Glutamatergic neuron (in vitro differentiated cells): Measurements from ENCODE around the gene ZBTB16. TPM values are rescaled to one million over a fixed set of nuclear protein-coding genes. Genes with fewer than 3 reads are reported as not detected.

Experiments
- DNase-seq: peaks from one replicate; pipeline ENCODE4 v3.0.0; 2022
- H3K27ac Mint-ChIP-seq: one replicate; pipeline ENCODE4 v1.8.0; 2020; ENCODE audit warnings: mild to moderate bottlenecking, mixed read lengths, inconsistent platforms; ENCODE audit not compliant: unreplicated experiment
- H3K27me3 Mint-ChIP-seq: one replicate; pipeline ENCODE4 v1.8.0; 2020; ENCODE audit warnings: mild to moderate bottlenecking, moderate library complexity, mixed read lengths, inconsistent platforms; ENCODE audit not compliant: unreplicated experiment
- H3K36me3 Mint-ChIP-seq: one replicate; pipeline ENCODE4 v1.8.0; 2020; ENCODE audit warnings: mild to moderate bottlenecking, mixed read lengths, inconsistent platforms; ENCODE audit not compliant: unreplicated experiment
- H3K4me1 Mint-ChIP-seq: one replicate; pipeline ENCODE4 v1.8.0; 2020; ENCODE audit warnings: mild to moderate bottlenecking, low read depth, mixed read lengths, inconsistent platforms; ENCODE audit not compliant: unreplicated experiment
- H3K4me3 Mint-ChIP-seq: one replicate; pipeline ENCODE4 v1.8.0; 2020; ENCODE audit warnings: mild to moderate bottlenecking, mixed read lengths, inconsistent platforms; ENCODE audit not compliant: unreplicated experiment
- H3K9me3 Mint-ChIP-seq: one replicate; pipeline ENCODE4 v1.8.0; 2020; ENCODE audit warnings: mild to moderate bottlenecking, moderate library complexity, mixed read lengths, inconsistent platforms; ENCODE audit not compliant: unreplicated experiment
- total RNA-seq: library from RNA; stranded (reverse); fragmentation: NEBNext Ultra II Directional; extraction: Animal tissue kit (Norgen Biotek cat#: 25700); gene quantifications from one replicate; pipeline ENCODE4 v1.2.1, GENCODE V29; 2021; ENCODE audit not compliant: unreplicated experiment
- TF ChIP-seq, protein P1 (sequence below): fragments of 200-600 bp; sonication (generic); IDR thresholded peaks from one replicate; pipeline ENCODE4 v1.5.0; 2021; ENCODE audit not compliant: partially characterized antibody, unreplicated experiment

ZBTB16 gene
- total RNA-seq, 1 donor from 2014 or later: 9.0 TPM

DNA sequence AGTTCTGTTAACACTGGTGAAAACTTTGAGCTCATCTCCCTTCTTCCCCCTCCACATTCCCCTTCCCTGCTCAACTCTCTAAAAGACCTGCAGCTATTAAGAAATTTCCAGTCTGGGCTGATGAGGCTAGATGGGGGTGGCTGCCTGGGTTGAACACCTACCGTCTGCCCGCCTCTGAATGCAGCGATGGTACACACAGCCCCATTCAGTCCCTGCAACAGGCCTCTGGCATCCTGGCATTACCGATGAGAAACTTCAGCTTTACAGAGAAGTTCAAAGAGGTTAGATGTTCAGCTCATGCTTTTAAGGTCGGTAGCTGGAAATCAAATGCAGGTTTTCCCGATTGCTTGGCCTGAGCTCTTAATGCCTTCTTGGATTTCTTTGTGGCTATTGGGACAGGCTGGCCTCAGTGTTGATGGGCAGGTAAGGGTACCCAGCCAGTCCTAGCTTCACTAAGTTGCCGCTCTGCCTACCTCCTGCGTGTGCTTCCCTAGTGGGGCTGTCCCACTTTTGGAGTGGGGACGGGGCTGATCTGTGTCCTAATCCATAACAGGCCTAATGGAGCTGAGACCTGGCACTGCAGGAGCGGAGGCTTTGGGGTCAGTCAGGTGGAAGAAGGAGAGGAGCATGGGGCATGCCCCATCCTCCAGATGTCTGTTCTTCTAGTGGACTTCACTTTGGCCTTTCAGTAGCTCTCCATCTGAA lies 49.1 kb downstream of the ZBTB16 start:
- DNase-seq: no peak
- H3K9me3 Mint-ChIP-seq: peaks cover 1% of the 10 kb centered on the region
- no peak overlapping the region for H3K4me3 Mint-ChIP-seq
- H3K27ac Mint-ChIP-seq: no peak overlapping the region
- no peaks in the 10 kb centered on the region for H3K27me3 Mint-ChIP-seq
- TF ChIP-seq, protein P1, sequence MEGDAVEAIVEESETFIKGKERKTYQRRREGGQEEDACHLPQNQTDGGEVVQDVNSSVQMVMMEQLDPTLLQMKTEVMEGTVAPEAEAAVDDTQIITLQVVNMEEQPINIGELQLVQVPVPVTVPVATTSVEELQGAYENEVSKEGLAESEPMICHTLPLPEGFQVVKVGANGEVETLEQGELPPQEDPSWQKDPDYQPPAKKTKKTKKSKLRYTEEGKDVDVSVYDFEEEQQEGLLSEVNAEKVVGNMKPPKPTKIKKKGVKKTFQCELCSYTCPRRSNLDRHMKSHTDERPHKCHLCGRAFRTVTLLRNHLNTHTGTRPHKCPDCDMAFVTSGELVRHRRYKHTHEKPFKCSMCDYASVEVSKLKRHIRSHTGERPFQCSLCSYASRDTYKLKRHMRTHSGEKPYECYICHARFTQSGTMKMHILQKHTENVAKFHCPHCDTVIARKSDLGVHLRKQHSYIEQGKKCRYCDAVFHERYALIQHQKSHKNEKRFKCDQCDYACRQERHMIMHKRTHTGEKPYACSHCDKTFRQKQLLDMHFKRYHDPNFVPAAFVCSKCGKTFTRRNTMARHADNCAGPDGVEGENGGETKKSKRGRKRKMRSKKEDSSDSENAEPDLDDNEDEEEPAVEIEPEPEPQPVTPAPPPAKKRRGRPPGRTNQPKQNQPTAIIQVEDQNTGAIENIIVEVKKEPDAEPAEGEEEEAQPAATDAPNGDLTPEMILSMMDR: no peak
- no peaks in the 10 kb centered on the region for H3K36me3 Mint-ChIP-seq
- peaks cover 22% of the 10 kb centered on the region for H3K4me1 Mint-ChIP-seq

DNA sequence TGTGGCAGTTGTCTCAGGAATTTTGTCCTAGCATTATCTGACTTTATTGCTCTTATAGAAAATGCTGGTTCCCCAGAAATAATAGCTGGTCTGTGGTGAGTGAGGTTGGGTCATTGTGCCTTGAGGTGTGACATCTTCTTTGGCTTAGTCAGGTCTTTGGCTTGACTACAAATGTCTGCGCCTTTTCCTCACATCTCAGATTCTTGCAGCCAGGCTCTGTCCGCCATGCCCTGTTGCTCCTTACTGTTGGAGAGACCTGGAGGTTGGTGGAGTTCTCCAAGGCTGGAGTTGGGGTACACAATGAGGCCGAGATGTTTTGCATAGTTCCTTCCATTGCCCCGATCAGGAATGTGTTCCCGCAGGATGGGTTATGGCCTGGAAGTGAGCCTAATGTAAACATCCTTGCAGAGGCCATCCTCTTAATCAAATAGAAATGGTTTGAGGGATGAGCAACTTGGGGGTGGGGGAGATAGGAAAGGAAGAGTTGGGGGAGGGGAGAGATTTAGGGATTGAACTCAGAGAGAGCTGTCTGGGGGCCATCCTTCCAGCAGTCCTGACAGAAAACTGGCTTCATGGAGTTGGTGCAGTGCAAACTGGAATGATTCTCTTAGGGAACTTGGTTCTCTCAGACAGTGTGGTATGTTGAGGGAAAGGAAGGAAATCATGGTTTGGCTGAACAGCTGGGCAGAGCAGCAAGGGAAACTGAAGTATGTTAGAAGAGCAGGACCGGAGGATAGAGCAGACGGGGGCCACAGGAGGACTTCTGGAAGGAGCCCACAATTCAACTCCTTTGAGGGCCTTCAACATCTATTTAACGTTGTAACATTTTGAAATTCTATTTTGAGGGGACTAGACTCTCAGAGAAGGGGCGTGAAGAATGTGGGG lies 49.9 kb downstream of the ZBTB16 start:
- no peak overlapping the region for H3K27ac Mint-ChIP-seq
- H3K4me3 Mint-ChIP-seq: no peak overlapping the region
- peaks cover 5% of the 10 kb centered on the region for H3K9me3 Mint-ChIP-seq
- peaks cover 22% of the 10 kb centered on the region for H3K4me1 Mint-ChIP-seq
- DNase-seq: no peak
- H3K27me3 Mint-ChIP-seq: no peaks in the 10 kb centered on the region
- TF ChIP-seq, protein P1: no peak
- H3K36me3 Mint-ChIP-seq: no peaks in the 10 kb centered on the region

DNA sequence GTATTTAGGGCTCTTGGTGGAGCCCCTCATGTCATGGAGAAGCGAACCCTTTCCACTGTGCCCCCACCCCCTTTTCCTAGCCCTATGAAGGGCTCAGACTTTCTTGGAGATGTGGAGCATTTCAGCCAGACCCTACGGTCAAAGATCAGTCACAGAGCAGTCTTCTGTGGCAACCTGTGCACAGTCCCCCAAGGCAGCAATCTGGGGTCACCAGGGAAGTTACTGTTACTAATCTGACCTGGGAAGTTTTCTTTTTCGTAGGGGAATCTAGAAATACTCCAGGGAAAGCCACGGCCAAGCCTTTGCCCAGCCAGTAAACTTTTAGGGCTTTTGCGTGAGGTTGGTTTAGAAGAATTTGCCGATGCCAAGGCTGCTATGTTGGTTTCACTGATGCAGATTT lies 50.6 kb downstream of the ZBTB16 start:
- H3K4me3 Mint-ChIP-seq: no peak overlapping the region
- no peak overlapping the region for H3K27ac Mint-ChIP-seq
- TF ChIP-seq, protein P1: no peak
- no peaks in the 10 kb centered on the region for H3K36me3 Mint-ChIP-seq
- peaks cover 22% of the 10 kb centered on the region for H3K4me1 Mint-ChIP-seq
- DNase-seq: no peak
- peaks cover 5% of the 10 kb centered on the region for H3K9me3 Mint-ChIP-seq
- H3K27me3 Mint-ChIP-seq: no peaks in the 10 kb centered on the region

DNA sequence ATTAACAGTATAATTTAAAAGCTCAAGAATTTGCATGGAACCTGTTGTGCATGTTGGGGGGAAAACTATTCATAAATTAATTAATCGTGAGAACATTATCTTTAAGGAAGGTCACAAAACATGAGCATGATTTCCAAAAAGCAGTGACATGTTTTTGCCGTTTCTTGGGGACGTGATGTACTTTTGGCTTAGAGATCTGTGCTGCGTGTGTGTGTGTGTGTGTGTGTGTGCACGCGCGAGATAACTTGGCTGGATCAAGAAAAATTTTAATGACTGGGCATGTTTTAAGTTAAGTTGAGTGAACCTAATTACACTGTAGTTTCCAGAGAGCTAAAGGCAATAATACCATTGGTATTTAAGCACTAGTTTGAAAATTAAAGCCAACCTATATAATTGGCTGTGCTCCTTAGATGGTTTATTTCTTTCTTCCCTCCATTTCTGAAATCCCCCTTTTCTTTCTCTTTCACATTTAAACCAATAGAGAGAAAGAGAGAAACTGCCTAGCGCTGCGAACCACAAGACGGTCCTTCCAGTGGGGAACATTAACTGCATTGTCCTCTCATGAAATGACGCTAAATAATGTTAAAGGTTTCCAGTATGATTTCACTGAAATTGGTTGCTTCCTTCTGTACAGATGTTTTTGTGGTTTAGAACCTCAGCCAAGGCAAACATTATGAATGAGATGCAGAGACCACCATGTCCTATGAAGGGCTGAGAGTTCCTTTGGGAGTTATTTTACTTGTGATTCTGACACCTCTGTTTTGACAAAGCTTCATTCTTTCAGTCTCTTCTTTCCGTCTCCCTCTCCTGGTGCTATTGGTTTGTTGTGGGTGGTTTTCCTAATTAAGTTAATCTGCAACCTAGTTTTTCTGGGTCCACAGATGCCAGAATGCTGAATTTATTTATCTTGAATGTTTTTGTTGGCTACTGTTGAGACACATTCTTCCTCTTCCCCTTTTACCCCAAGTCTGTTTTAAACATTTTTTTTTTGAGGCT lies 51.7 kb downstream of the ZBTB16 start:
- peaks cover 22% of the 10 kb centered on the region for H3K4me1 Mint-ChIP-seq

More for the DNA sequence above, 51.7 kb downstream of the ZBTB16 start:
- no peaks in the 10 kb centered on the region for H3K36me3 Mint-ChIP-seq
- TF ChIP-seq, protein P1: no peak
- peaks cover 5% of the 10 kb centered on the region for H3K9me3 Mint-ChIP-seq
- H3K27ac Mint-ChIP-seq: no peak overlapping the region
- DNase-seq: no peak
- H3K4me3 Mint-ChIP-seq: no peak overlapping the region
- no peaks in the 10 kb centered on the region for H3K27me3 Mint-ChIP-seq
